NCI-H1105 (cell line): Measurements from ENCODE around the gene ZDHHC3.

Experiments
- DNase-seq: peaks from one replicate; lab custom pipeline; 2025; lab: John Stamatoyannopoulos, UW

ZDHHC3 gene

DNA sequence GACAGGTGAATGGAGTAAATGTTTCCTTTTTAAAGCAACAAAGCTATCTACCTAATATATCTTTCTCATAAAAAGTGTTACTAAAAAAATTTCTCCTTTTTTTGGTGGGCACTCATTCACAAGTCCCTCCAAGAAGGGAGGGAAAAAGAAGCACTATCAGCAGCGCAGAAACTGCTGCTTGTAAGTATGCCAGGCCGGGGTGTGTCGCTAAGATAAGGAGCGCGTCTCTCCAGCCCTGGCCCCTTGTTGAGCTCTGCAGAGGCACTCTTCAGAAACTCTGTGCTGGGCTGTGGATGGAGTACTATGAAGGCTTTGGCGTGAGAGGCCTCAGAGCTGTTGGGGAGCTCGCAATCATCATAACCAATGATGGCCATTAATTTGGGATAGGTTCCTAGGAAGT, 49.1 kb downstream of the ZDHHC3 start:
- no peak for DNase-seq

GRCh38 chr3:44926172-44926571, 49.8 kb downstream of the ZDHHC3 start:
- DNase-seq = no peak

DNA sequence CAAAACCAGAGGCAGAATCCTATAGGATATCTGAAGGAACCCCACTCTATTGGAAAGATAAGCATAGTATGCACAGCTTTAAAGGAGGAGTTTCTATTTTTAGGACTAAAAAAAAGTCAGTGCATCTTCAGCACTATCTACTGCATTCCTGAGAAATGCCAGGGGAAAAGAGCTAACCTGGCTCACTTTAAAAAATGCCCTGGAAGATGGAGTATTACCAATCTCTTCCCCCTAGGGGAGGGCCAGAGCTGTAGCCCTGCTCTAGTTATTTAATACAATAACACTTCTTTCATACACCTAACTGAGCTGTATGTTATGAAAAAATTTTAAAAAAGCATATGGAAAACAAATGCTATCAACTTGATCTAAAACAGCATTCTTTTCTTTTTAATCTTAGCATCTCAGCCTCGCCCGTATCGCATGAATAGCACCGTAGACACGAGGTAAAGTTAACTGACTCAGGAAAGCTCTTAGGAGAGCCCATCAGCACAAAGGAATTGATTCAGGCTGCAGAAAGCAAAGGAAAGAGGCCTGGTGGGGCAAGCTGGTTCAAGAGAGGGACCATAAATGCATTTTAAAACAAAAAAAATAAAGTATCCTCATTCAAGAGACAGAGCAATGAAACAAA, 51.4 kb downstream of the ZDHHC3 start:
- DNase-seq = no peak

GRCh38 chr3:44923632-44924456, 52.1 kb downstream of the ZDHHC3 start:
- no peak for DNase-seq

GRCh38 chr3:44920081-44920480, 55.9 kb downstream of the ZDHHC3 start:
- DNase-seq = no peak

DNA sequence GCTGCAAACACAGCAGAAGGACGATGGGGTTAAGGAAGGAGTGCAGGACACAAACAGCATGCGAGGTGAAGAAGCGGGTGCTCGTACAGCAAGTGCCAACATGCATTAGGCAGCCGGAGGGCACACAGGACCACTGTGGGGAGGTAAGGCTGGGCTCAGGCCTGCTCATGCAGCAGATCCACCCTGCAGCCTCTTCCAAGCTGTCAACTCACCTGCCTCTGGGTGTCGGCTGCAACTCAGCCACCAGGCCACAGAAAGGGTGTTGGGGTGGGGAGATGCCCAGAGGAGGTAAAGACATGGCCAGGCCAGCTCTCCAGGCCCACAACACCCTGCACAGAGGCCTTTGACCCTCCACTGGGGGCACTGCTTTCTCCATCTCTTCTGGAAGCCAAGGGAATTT, 57.4 kb downstream of the ZDHHC3 start:
- DNase-seq = no peak

- DNase-seq = no peak
These were observed 57.9 kb downstream of the ZDHHC3 start for GRCh38 chr3:44918087-44918486.

- DNase-seq = no peak
These were observed 60.1 kb downstream of the ZDHHC3 start for GRCh38 chr3:44915702-44916438.

GRCh38 chr3:44914936-44915335, 61.0 kb downstream of the ZDHHC3 start:
- DNase-seq = no peak

GRCh38 chr3:44913868-44914468, 62.0 kb downstream of the ZDHHC3 start:
- DNase-seq = peak; percentile 17

GRCh38 chr3:44910693-44911092, 65.3 kb downstream of the ZDHHC3 start:
- no peak for DNase-seq

DNA sequence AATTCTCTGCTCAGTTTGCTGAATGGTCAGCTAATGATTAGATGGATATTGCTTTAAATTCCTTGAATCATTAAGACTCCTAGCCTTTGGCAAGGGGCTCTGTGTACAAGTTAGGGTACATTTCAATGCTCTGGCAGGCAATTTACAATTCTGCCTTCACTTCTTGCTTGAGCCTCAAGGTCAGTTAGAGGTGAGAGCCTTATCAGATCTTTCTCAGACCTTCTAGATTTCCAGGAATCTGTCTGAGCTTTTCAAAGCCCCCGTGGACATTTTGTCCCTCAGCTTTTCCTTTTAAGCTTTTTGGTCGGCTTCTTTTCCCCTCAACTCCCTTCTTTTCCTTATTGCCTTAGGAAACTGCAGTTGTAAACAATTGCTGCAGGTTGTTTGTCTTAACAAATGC, 66.9 kb downstream of the ZDHHC3 start:
- DNase-seq = no peak

- no peak for DNase-seq
These were observed 68.4 kb downstream of the ZDHHC3 start for GRCh38 chr3:44907612-44908011.

- no peak for DNase-seq
These were observed 69.0 kb downstream of the ZDHHC3 start for GRCh38 chr3:44906997-44907396.

GRCh38 chr3:44905446-44906157, 70.4 kb downstream of the ZDHHC3 start:
- DNase-seq = no peak

DNA sequence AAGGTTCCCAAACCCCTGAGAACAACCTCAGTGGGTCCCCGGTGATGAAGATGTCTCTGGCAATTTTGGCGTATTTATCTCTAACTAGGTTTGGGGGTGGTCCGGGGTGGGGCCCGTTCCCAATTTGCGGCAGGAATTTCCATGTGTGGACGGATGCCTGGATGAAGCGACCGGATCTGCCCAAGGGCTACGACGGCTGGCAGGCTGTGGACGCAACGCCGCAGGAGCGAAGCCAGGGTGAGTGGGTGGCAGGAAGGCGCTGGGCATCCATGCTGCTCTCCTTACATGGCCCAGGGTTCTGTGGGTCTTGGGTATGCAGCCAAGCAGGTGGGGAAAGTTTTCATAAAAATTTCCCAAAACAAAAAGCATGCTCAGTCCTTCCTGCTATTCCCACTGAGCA, 72.2 kb downstream of the ZDHHC3 start:
- DNase-seq = no peak

GRCh38 chr3:44903314-44903713, 72.7 kb downstream of the ZDHHC3 start:
- no peak for DNase-seq

DNA sequence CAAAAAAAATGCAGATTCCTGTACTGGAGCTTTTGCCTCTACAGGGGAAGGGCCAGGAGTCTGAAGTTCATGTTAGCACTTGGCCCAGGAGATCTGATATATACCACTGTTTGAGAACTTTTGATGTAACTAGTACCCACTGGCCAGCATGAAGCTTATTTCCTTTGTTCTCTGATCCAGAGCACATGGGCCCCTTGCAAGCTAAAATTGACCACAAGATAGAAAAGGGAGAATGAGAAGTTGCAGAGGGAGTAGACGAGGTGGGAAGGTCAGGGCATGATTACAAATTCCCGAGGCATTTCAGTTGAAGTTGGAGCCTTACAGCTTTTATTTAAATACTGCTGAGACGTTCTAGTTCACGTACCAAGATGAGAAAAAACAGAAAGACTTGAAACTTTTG, 73.3 kb downstream of the ZDHHC3 start:
- DNase-seq = no peak

- no peak for DNase-seq
These were observed 76.1 kb downstream of the ZDHHC3 start for GRCh38 chr3:44899683-44900367.

GRCh38 chr3:44896440-44896839, 79.5 kb downstream of the ZDHHC3 start:
- DNase-seq = no peak

- DNase-seq = no peak
These were observed 81.5 kb downstream of the ZDHHC3 start for GRCh38 chr3:44894485-44894884.
